ENCODE measurements around the gene HYLS1. TPM values are rescaled to one million over a fixed set of nuclear protein-coding genes. Genes with fewer than 3 reads are reported as not detected.

HYLS1 gene
- total RNA-seq, 2 donors from 2014 or later: 0.33 to 1.3 TPM

GRCh38 chr11:125925804-125926203 lies 38.3 kb downstream of the HYLS1 start:
- intact Hi-C loops (cut with DNase I): loop anchor here (10.0 kb wide), 1 partner anchor 119 kb away; no protein-coding TSS in a partner anchor
- H3K27me3 ChIP-seq: peaks cover 0 to 8% of the 10 kb centered on the region in 2 donors
- TF ChIP-seq POLR2A (IDR thresholded peaks at IDR 0.05) (no peak), CTCF (IDR thresholded peaks at IDR 0.05) (no peak)
- no peak for DNase-seq
- no peaks in the 10 kb centered on the region for H3K36me3 ChIP-seq (replicated peaks in 1 of 2; ENCODE audit: insufficient read depth in 1 of 2, low read depth in 2 of 2)
- H3K4me1 ChIP-seq: peaks cover 11% of the 10 kb centered on the region
- H3K9me3 ChIP-seq: no peaks in the 10 kb centered on the region
- H3K27ac ChIP-seq: no peak overlapping the region
- 52 to 65% methylated on average over 3 of the region's 3 CpGs for WGBS, 2 donors
- no peak for ATAC-seq
- H3K4me3 ChIP-seq: no peak overlapping the region

DNA sequence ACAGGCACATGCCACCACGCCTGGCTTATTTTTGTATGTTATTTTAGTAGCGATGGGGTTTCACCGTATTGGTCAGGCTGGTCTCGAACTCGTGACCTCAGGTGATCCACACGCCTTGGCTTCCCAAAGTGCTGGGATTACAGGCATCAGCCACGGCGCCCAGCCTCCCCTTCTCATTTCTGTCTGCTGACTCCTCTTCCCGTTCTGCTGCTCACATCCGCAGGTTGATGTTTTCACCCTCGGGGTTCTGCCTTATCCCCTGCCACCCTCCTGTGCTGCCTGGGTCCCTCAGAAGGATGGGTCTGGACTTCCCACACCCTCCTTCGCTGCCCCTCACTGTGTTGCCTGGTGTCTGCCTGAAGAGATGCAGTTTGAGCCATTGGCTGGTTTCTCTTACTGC lies 39.2 kb downstream of the HYLS1 start:
- H3K36me3 ChIP-seq (replicated peaks in 1 of 2; ENCODE audit: insufficient read depth in 1 of 2, low read depth in 2 of 2): no peaks in the 10 kb centered on the region
- H3K27me3 ChIP-seq: peaks cover 0 to 8% of the 10 kb centered on the region in 2 donors
- WGBS, 2 donors: 79 to 84% methylated on average over 12 of the region's 12 CpGs
- H3K4me1 ChIP-seq: peaks cover 12% of the 10 kb centered on the region
- ATAC-seq: no peak
- H3K27ac ChIP-seq: no peak overlapping the region
- no peak overlapping the region for H3K4me3 ChIP-seq
- TF ChIP-seq POLR2A (IDR thresholded peaks at IDR 0.05): no peak
- TF ChIP-seq CTCF (IDR thresholded peaks at IDR 0.05): no peak
- DNase-seq: no peak
- no peaks in the 10 kb centered on the region for H3K9me3 ChIP-seq
- intact Hi-C loops (cut with DNase I): loop anchor here (10.0 kb wide), 1 partner anchor 118 kb away; no protein-coding TSS in a partner anchor

- peaks cover 16% of the 10 kb centered on the region for H3K4me1 ChIP-seq
- DNase-seq: no peak
- 56 to 67% methylated on average over 5 to 9 of the region's 9 CpGs for WGBS, 2 donors
- no peak for ATAC-seq
- H3K9me3 ChIP-seq: no peaks in the 10 kb centered on the region
- no peaks in the 10 kb centered on the region for H3K36me3 ChIP-seq (replicated peaks in 1 of 2; ENCODE audit: insufficient read depth in 1 of 2, low read depth in 2 of 2)
- H3K4me3 ChIP-seq: no peak overlapping the region
- intact Hi-C loops (cut with DNase I): loop anchor here (10.0 kb wide), 1 partner anchor 115 kb away; no protein-coding TSS in a partner anchor
- no peak overlapping the region for H3K27ac ChIP-seq
- peaks cover 0 to 8% of the 10 kb centered on the region in 2 donors for H3K27me3 ChIP-seq
- no peak for TF ChIP-seq CTCF (IDR thresholded peaks at IDR 0.05)
- TF ChIP-seq POLR2A (IDR thresholded peaks at IDR 0.05): no peak
Observed at GRCh38 chr11:125929445-125930075, 42.1 kb downstream of the HYLS1 start.

DNA sequence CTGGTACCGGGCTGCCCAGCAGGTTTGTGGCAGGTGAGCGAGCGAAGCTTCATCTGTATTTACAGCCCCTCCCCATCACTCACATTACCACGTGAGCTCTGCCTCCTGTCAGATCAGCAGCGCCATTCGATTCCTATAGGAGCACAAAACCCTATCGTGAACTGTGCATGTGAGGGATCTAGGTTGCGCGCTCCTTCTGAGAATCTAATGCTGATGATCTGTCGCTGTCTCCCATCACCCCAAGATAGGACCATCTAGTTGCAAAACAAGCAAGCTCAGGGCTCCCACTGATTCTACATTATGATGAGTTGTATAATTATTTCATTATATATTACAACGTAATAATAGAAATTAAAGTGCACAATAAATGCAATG lies 42.6 kb downstream of the HYLS1 start:
- Histone ChIP-seq H3K27ac (no peak overlapping the region), H3K27me3 (peaks cover 0 to 8% of the 10 kb centered on the region in 2 donors), H3K36me3 (replicated peaks in 1 of 2; ENCODE audit: insufficient read depth in 1 of 2, low read depth in 2 of 2) (no peaks in the 10 kb centered on the region), H3K4me1 (peaks cover 16% of the 10 kb centered on the region), H3K4me3 (no peak overlapping the region), H3K9me3 (no peaks in the 10 kb centered on the region)
- ATAC-seq: no peak
- TF ChIP-seq CTCF (IDR thresholded peaks at IDR 0.05) (no peak), POLR2A (IDR thresholded peaks at IDR 0.05) (no peak)
- 82 to 90% methylated on average over 11 of the region's 11 CpGs for WGBS, 2 donors
- no peak for DNase-seq
- intact Hi-C loops (cut with DNase I): no loop called here

GRCh38 chr11:125931116-125931515 lies 43.6 kb downstream of the HYLS1 start:
- whole genome bisulfite sequencing, 2 donors: 48 to 54% methylated on average over 3 of the region's 3 CpGs
- peak overlapping the region in 1 of 4 donors; percentile 10 for H3K27ac ChIP-seq

More at GRCh38 chr11:125931116-125931515, 43.6 kb downstream of the HYLS1 start:
- intact Hi-C loops (cut with DNase I): no loop called here
- no peak for ATAC-seq
- no peak for DNase-seq
- no peak for TF ChIP-seq POLR2A (IDR thresholded peaks at IDR 0.05)
- no peak for TF ChIP-seq CTCF (IDR thresholded peaks at IDR 0.05)
- Histone ChIP-seq H3K4me1 (peaks cover 6% of the 10 kb centered on the region), H3K27me3 (peaks cover 0 to 8% of the 10 kb centered on the region in 2 donors), H3K9me3 (no peaks in the 10 kb centered on the region), H3K4me3 (no peak overlapping the region), H3K36me3 (replicated peaks in 1 of 2; ENCODE audit: insufficient read depth in 1 of 2, low read depth in 2 of 2) (no peaks in the 10 kb centered on the region)

Measured in body of pancreas (tissue), 4 donors.